Stimulated activated CD4-positive, alpha-beta T cell treated with anti-CD3 and anti-CD28 coated beads, Interleukin-4, amount 100 ng/mL, for 24 hours (primary cell): ENCODE results near the gene SPATS2L.
A peak's percentile ranks its signal among the peaks of the same experiment; 100 is the strongest.

Experiments used
- DNase-seq: peaks from one replicate; pipeline ENCODE4 v3.0.0-alpha.2; 2020

The SPATS2L gene

DNA sequence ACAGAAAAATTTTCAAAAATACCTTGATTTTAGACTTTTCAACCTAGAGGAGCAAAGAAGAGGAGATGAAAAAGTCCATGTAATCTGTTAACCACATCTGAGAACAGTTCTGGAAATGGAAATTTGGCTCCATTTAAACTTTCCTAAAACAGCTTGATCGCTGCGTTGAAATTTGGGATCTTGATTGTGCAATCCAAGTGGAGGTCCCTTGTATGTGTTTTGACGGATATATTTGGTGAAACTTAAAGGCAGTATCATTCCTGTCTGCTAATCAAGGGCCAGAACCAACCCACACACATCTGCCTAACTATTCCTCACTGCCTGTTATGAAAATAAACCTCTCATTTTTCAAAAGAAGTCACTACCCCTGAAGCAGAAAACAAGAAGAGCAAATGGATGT, 46.6 kb downstream of the SPATS2L start:
- no peak for DNase-seq

GRCh38 chr2:200353874-200354273, 47.4 kb downstream of the SPATS2L start:
- DNase-seq = no peak

- no peak for DNase-seq
These were observed 48.6 kb downstream of the SPATS2L start for GRCh38 chr2:200354833-200355751.

GRCh38 chr2:200356321-200356720, 49.8 kb downstream of the SPATS2L start:
- no peak for DNase-seq

GRCh38 chr2:200356857-200357384, 50.4 kb downstream of the SPATS2L start:
- no peak for DNase-seq

- no peak for DNase-seq
These were observed 51.4 kb downstream of the SPATS2L start for GRCh38 chr2:200357845-200358244.

GRCh38 chr2:200359552-200359951, 53.1 kb downstream of the SPATS2L start:
- no peak for DNase-seq

DNA sequence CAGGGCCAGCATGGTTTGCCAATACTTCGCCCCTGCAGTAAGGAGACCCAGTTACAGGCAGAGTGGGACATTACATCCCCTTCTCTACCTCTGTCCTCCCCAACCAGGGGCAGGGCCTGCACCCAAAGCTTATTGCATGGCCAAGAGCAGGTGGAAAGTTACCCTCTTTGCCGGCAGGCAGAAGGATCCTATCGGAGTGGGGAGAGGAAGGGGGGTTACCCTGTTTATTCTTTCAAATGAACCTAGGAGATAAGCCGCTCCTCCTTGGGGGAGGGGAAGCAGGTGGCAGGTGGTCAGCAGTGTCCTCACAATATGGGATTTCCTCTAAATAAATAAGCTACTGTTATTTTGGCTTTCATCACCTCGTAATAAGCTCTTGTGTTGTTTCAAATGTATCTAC, 53.9 kb downstream of the SPATS2L start:
- DNase-seq = no peak

DNA sequence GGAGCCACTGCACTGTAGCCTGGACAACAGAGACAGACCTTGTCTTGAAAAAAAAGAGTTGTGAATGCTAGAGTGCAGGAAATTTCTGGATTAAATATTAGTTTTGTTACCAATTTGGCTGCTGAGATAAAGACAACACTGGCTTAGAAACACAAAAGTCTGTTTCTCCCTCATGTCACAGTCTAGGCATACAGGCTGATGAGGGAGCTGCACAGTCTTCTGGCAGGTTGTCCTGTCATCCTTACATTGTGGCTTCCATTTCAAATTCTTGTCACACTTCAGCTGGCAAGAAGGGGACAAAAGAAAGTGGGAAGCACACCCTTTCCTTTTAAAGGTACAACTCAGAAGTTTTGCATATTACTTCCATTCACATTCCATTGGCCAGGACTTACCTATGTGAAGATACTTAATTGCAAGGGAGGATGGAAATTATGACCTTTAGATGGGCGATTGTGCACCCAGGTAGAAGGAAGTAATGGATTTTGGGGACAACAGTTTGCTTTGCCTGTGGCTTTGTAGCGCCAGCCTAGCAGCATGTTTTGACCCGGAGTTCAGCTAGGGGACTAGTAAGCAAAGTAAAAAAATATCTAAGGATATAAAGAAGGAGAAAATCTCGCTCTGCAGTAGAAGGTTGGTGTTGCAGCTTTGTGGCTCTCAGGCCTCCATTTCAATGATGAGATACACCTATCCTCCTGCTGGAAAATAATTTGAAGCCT, 55.9 kb downstream of the SPATS2L start:
- no peak for DNase-seq

DNA sequence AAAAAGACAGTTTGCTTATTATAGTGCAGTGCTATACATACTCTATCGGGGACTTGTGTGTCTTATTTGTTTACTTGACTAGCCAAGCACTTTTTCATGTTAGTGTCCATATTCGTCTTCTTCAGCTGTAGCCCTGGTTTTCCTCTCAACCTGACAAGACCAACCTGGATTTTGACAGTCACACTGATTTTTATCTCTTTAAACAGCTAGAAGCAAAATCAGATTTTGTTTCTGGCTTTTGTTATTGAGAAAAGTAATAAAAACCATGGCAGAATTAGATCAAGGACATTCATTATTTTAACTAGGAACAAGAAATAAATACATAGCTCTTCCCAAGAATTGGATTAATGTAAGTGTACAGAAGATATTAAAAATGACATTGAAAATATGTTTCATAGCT, 56.8 kb downstream of the SPATS2L start:
- no peak for DNase-seq

DNA sequence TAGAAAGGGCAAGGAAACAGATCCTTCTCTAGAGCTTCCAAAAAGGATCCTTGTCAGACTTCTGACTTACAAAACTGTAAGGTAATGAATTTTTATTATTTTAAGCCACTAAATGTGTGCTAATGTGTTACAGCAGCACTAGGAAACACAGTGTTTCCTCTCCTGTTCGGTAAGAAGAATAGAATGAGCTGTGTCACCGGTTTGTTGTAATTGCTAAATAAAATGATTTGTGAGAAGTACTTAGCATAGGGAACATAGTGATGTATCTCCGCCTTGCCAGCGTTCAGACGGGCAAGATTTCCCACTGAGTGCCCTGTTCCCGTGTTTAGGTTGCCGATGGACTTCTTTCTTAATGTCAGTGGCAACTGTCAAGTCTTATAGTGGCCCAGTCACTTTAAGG, 57.6 kb downstream of the SPATS2L start:
- no peak for DNase-seq

DNA sequence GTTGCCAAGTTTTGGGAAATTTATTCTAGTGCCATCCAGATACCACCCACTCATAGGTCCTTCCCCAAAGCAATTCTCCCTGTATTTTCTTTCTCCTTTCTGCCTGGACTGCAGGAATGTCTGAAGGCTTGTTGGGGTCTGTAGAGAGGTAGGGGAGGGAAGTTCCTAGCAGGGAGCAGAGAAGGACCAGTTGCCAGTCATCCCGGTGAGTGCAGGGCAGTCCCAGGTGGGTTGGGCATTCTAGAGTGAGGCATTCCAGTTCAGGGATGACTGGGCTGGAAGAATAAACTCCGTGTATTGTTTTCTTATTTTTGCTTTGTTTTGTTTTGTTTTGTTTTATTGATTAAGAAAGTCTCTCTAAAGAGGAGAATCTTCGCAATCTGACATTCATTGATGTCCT, 58.1 kb downstream of the SPATS2L start:
- DNase-seq = no peak

DNA sequence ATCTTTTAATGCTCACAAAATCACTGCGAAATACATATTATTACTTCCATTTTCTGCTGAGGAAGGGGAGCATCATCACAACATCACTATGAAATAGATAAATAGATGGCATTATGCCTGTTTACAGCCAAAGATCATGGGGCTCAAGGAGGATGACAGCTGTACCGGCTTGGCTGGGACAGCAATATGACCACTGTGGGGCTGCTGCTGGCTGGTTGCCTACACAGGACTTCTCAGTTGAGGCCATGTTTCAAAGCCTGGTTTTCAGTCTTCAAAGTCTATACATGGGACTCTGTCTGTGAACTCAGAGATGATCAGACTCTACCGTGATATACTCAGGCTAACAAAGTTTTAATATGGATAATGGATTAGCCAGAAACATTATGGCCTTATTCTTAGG, 58.7 kb downstream of the SPATS2L start:
- no peak for DNase-seq

DNA sequence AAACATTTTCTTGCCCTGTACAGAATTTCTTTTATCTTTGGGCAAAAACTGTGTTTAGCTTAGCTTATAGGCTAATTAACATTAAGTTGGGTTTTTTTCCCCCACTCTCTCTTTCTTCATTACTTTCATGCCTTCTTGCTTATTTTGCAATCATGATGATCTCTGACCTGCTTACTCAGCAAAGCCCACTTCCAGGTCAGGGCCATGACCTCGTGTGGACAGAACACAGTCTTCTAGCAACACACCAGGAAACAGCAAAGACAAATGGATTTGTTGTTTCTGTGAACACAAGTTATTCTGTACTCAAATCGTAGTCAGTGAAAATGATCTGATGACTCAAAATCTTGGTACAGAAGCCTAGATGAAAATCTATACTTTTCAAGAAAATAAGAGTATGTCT, 60.7 kb downstream of the SPATS2L start:
- no peak for DNase-seq

GRCh38 chr2:200369886-200370285, 63.4 kb downstream of the SPATS2L start:
- no peak for DNase-seq

- DNase-seq = no peak
These were observed 66.7 kb downstream of the SPATS2L start for GRCh38 chr2:200373231-200373630.

- DNase-seq = peak; percentile 42
These were observed 67.5 kb downstream of the SPATS2L start for GRCh38 chr2:200373973-200374416.

- no peak for DNase-seq
These were observed 70.2 kb downstream of the SPATS2L start for GRCh38 chr2:200376513-200377354.

DNA sequence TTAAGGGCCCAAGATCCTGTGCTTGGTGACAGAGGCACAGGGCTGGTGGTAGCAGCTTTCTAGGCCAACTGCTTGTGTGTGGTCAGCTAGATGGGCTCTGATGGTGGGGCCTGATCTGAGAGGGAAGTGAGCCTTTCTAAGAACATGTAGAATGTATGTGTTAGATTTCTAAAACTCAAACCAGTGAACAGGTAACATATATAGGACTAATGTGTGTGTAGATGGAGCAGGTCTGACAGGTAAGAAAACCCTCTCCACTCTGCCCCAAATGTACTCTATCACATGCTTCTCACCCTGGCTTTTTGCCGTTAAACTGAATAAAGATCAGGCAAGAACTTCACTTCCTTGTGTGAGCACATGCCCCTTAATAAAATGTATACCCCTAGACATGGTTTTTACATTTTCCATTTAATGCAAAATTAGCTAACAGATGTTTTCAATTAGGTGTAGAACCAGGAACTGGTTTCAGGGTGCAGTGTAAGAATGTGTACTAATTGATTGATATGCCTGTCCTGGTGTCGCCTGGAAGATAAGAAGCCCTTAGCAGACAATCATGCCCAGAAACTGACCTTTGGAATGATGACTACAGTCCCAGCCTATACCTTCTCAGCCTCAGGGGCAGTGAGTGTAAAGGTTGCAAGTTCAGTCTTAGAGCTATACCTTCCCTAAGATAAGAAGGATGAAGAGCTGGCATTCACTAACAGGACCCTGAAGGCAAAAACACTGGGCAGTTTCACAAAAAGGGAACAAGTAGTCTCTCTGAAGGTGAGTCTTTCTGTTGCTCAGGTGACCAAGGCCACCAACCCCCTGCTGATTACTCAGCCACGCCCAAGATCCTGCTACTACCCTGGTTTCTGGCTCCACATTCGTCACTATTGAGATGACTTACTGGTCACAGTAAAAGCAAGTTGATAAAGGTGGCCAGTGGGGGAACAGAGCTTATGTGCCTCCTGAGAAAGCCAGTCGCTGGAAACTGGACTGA, 71.2 kb downstream of the SPATS2L start:
- DNase-seq = no peak

GRCh38 chr2:200378652-200379290, 72.3 kb downstream of the SPATS2L start:
- DNase-seq = no peak

GRCh38 chr2:200379481-200380090, 73.1 kb downstream of the SPATS2L start:
- DNase-seq = no peak
